Measurements from ENCODE around the gene ITSN1.
"Not testable (repeated sequence)": the region's sequence is repeated elsewhere in the genome, so short reads cannot be mapped to it uniquely, and the experiment has no call there.

ITSN1 gene

DNA sequence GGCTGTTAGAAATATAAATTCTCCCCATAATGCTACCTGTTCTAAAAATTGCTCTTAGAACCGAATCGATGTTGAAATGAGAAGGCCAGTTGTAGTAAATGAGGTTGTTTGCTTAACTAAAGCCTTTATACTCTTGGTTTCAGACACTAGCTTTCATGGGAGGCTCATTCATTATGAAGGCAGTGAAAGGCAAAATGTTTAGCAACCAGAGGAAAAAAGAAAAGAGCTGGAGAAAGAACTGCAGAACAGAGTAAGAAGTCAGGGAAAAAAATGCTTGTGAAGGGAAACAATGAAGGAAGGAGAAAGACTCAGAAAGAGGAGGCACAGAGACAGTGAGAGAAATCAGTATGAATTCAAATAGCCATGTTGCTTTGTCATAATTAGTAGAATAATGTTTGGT, 145.1 kb downstream of the ITSN1 start:
- no peak for DNase-seq (ENCODE audit: extremely low spot score)
- CTCF ChIA-PET = interaction anchor here (1.6 to 2.5 kb wide), 2 partner anchors 10 to 34 kb away, joined by 3 to 6 read pairs; no protein-coding TSS in a partner anchor
- TF ChIP-seq, protein P1, sequence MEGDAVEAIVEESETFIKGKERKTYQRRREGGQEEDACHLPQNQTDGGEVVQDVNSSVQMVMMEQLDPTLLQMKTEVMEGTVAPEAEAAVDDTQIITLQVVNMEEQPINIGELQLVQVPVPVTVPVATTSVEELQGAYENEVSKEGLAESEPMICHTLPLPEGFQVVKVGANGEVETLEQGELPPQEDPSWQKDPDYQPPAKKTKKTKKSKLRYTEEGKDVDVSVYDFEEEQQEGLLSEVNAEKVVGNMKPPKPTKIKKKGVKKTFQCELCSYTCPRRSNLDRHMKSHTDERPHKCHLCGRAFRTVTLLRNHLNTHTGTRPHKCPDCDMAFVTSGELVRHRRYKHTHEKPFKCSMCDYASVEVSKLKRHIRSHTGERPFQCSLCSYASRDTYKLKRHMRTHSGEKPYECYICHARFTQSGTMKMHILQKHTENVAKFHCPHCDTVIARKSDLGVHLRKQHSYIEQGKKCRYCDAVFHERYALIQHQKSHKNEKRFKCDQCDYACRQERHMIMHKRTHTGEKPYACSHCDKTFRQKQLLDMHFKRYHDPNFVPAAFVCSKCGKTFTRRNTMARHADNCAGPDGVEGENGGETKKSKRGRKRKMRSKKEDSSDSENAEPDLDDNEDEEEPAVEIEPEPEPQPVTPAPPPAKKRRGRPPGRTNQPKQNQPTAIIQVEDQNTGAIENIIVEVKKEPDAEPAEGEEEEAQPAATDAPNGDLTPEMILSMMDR (IDR thresholded peaks at IDR 0.05; ENCODE audit: control extremely low read depth, extremely low read depth, low read depth, missing control alignments) = no peak
- POLR2A ChIA-PET = no interaction called here

DNA sequence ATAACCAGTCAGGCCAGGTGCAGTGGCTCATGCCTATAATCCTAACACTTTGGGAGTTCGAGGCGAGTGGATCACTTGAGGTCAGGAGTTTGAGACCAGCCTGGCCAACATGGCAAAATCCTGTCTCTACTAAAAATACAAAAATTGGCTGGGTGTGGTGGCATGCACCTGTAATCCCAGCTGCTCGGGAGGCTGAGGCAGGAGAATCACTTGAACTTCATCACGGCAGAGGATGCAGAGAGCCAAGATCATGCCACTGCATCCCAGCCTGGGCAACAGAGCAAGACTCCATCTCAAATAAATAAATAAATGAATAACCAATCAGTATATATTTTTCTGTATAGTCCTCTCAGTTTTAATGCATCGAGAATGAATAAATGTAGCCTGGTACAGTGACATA, 146.1 kb downstream of the ITSN1 start:
- POLR2A ChIA-PET; DNase-seq (ENCODE audit: extremely low spot score): not testable (repeated sequence)
- CTCF ChIA-PET = interaction anchor here (1.8 to 2.5 kb wide), 2 partner anchors 9 to 20 kb away, joined by 5 to 6 read pairs; no protein-coding TSS in a partner anchor

DNA sequence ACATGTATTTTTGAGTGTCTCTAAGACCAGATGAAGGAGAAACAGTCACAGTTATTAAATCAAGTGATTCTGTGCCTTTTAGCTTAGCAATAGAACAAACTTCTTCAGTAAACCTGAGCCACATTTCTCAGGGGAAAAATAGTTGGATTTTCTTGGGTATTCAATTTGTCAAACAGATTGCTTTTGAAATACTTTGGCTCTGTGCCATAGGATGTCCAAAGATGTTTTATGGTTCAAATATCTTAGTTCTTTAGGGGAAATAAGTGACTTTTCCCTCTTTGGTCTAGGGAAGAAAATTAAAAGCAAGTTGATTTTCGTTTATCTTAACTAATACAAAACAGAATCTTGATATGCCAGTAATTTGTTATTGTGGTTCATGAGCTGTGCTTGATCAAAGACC, 147.4 kb downstream of the ITSN1 start:
- TF ChIP-seq, protein P1 (IDR thresholded peaks at IDR 0.05; ENCODE audit: control extremely low read depth, extremely low read depth, low read depth, missing control alignments) = no peak
- CTCF ChIA-PET = interaction anchor here (1.8 kb wide), 1 partner anchor 19 kb away, joined by 5 read pairs; no protein-coding TSS in a partner anchor
- DNase-seq (ENCODE audit: extremely low spot score) = no peak
- POLR2A ChIA-PET = no interaction called here

DNA sequence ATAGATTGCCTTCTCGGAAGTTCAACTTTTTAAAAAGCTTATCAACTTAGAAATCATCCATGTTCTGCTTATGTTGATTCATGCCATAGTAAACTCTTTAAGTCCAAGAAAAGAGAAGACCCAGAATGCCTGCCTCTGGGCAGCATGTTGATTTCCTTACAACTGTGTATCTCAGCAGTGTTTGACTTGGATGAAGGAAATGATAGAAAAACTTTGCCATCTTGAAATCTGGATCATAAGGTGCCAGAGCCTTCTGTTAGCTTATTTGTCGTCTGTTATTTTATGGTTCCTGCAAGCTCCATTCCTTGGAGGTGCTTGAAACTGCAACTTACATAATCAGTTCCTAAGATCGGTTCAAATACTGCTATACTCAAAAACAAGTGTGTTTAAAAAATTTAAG, 148.8 kb downstream of the ITSN1 start:
- ChIA-PET CTCF (interaction anchor here (0.9 kb wide), 1 partner anchor 14 kb away, joined by 3 read pairs; no protein-coding TSS in a partner anchor), POLR2A (no interaction called here)
- DNase-seq (ENCODE audit: extremely low spot score) = no peak
- TF ChIP-seq, protein P1 (IDR thresholded peaks at IDR 0.05; ENCODE audit: control extremely low read depth, extremely low read depth, low read depth, missing control alignments) = no peak

DNA sequence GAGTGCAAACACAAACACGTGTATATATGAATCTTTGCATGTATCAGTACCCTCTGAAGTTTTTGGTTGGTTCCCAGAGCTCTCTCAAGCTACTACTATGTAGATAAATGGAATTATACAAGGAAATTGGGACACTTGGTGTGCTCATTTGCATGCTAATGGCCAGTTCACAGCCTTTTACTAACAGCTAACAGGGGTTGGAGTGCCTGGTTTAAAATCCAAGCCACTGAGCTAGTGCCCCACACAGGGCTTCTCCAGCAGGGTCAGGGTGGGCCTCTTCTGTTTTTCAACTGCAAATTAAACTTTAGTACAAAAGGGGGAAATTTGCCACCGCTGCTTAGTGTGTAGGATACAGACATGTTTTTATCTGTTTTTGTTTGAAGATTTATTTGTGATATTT, 152.3 kb downstream of the ITSN1 start:
- POLR2A ChIA-PET = no interaction called here
- CTCF ChIA-PET = no interaction called here
- no peak for DNase-seq (ENCODE audit: extremely low spot score)
- TF ChIP-seq, protein P1 (IDR thresholded peaks at IDR 0.05; ENCODE audit: control extremely low read depth, extremely low read depth, low read depth, missing control alignments) = no peak

DNA sequence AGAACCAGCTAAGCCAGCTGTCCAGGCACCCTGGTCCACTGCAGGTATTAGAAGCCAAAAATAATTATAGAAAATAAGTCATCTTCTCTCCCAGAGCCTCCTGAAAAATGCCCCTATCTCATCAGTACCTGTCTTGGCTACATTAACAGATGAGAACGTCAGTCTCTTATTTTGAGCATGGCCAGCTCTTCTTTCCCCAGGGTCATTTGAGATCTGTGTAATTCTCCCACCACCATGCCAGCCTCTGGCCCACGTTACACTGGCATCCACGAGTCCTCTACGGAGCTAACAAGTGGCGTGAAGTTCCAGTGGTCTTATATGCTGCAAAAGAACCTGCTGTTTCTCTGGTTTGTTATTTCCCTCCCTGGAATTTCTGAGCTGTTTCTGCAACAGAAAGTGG, 155.3 kb downstream of the ITSN1 start:
- TF ChIP-seq, protein P1 (IDR thresholded peaks at IDR 0.05; ENCODE audit: control extremely low read depth, extremely low read depth, low read depth, missing control alignments) = no peak
- ChIA-PET POLR2A (no interaction called here), CTCF (interaction anchor here (1.0 to 1.9 kb wide), 3 partner anchors 9 to 52 kb away, joined by 5 to 8 read pairs (median 6); no protein-coding TSS in a partner anchor)
- DNase-seq (ENCODE audit: extremely low spot score) = no peak

DNA sequence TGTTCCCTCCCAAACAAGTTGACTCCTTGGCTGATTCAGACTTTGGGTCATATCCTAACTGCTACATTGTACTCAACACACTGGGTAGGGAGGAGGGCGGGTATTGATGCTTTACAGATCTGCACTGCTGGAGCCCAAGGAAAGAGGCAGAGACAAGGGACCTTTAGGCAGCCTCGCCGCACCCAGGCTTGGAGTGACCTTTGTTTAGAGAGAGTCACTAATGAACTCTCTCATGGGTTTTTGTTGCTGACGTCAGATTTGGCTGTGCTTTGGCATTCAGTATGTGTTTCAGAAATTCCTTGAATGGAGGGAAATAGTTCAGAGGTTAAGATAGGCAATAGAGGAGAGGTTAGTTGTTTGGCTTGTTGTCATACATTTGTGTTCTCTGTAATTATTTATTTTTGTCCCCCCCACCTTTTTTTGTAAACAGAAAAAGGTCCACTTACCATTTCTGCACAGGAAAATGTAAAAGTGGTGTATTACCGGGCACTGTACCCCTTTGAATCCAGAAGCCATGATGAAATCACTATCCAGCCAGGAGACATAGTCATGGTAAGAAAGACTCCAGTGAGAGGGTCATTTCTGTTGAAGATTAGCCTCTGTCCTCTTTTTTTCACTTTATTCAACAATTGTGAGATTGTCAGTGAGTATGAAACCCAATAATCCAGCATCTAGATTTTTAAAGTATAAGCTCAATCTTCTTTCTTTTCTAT, 157.2 kb downstream of the ITSN1 start:
- TF ChIP-seq, protein P1 (IDR thresholded peaks at IDR 0.05; ENCODE audit: control extremely low read depth, extremely low read depth, low read depth, missing control alignments) = no peak
- DNase-seq (ENCODE audit: extremely low spot score) = no peak
- CTCF ChIA-PET = interaction anchor here (1.0 kb wide), 1 partner anchor 19 kb away, joined by 3 read pairs; no protein-coding TSS in a partner anchor
- POLR2A ChIA-PET = no interaction called here

Data from GM10248 (cell line).